Activated B cell treated with CpG ODN at 0.5 μM for 24 hours (primary cell): Measurements from ENCODE around the gene SH3PXD2A. TPM values are rescaled to one million over a fixed set of nuclear protein-coding genes. Genes with fewer than 3 reads are reported as not detected.

Experiments
- ATAC-seq: fragments of 200-7000 bp; cut with Tn5 transposase; one replicate; pipeline ENCODE4 v1.10.0; 2021; ENCODE audit warnings: low read depth, mild to moderate bottlenecking, moderate library complexity
- CTCF ChIA-PET: fragments of 350-600 bp; sonication (Branson Sonifier 250); formaldehyde crosslinking; loops from one replicate; lab custom pipeline; 2021; ENCODE audit warnings: antibody characterized with exemption; lab: Charles Lee
- POLR2A ChIA-PET: fragments of 350-600 bp; sonication (Branson Sonifier 250); formaldehyde crosslinking; loops from one replicate; lab custom pipeline; 2021; ENCODE audit warnings: antibody characterized with exemption; lab: Charles Lee
- DNase-seq: peaks from one replicate; pipeline ENCODE4 v3.0.0; 2022
- H3K27ac Mint-ChIP-seq: one replicate; pipeline ENCODE4 v1.8.0; 2020; ENCODE audit warnings: mixed read lengths
- H3K27me3 Mint-ChIP-seq: one replicate; pipeline ENCODE4 v1.8.0; 2021; ENCODE audit warnings: mixed read lengths
- H3K36me3 Mint-ChIP-seq: one replicate; pipeline ENCODE4 v1.8.0; 2021; ENCODE audit warnings: low read depth, mixed read lengths
- H3K4me1 Mint-ChIP-seq: one replicate; pipeline ENCODE4 v1.8.0; 2021; ENCODE audit warnings: mixed read lengths
- H3K4me3 Mint-ChIP-seq: one replicate; pipeline ENCODE4 v1.8.0; 2020; ENCODE audit warnings: mild to moderate bottlenecking, mixed read lengths
- H3K9me3 Mint-ChIP-seq: one replicate; pipeline ENCODE4 v1.8.0; 2020; ENCODE audit warnings: mixed read lengths
- CTCF ChIP-seq: fragments of 200-600 bp; IDR thresholded peaks from one replicate; pipeline ENCODE4 v1.8.0; 2022; ENCODE audit warnings: antibody characterized with exemption, mild to moderate bottlenecking
- intact Hi-C: fragments of 100-400 bp; cut with micrococcal nuclease; formaldehyde crosslinking; loops from one replicate; pipeline ENCODE4 v1.15.1; 2024
- total RNA-seq: library from RNA; stranded (reverse); gene quantifications from 2 replicates; pipeline ENCODE4 v1.2.3, GENCODE V29; 2022

SH3PXD2A gene
- total RNA-seq, 1 donor from 2014 or later = 18.2 TPM

- DNase-seq = no peak
- Mint-ChIP-seq H3K36me3 (no peaks in the 10 kb centered on the region), H3K9me3 (peaks cover 6% of the 10 kb centered on the region), H3K4me3 (no peak overlapping the region), H3K4me1 (no peaks in the 10 kb centered on the region), H3K27me3 (peaks cover 3% of the 10 kb centered on the region), H3K27ac (no peak overlapping the region)
- ATAC-seq = no peak
- intact Hi-C loops = no loop called here
- ChIA-PET CTCF (no interaction called here), POLR2A (no interaction called here)
- no peak for TF ChIP-seq CTCF
Measured at GRCh38 chr10:103836861-103837260, 18.5 kb downstream of the SH3PXD2A start.

DNA sequence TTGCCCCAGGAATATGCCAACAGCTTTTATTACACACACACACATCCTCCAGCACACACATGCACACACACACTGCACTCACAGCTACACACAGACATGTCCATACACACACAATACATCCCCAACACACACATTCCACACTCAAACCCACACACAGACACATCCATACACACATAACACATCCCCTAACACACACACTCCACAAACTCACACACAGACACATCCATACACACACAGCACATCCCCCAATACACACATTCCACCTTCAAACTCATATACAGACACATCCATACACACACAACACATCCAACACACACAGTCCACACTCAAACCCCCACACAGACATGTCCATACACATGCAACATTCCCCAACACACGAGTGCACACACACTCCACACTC lies 19.1 kb downstream of the SH3PXD2A start:
- Mint-ChIP-seq H3K9me3 (peaks cover 6% of the 10 kb centered on the region), H3K27me3 (peaks cover 6% of the 10 kb centered on the region), H3K4me3 (no peak overlapping the region), H3K27ac (no peak overlapping the region), H3K36me3 (no peaks in the 10 kb centered on the region), H3K4me1 (no peaks in the 10 kb centered on the region)
- intact Hi-C loops = no loop called here
- no peak for ATAC-seq
- no peak for TF ChIP-seq CTCF
- DNase-seq = no peak
- ChIA-PET CTCF (no interaction called here), POLR2A (no interaction called here)

GRCh38 chr10:103835096-103836050 lies 20.0 kb downstream of the SH3PXD2A start:
- Mint-ChIP-seq H3K4me3 (no peak overlapping the region), H3K36me3 (no peaks in the 10 kb centered on the region), H3K27ac (no peak overlapping the region), H3K9me3 (peaks cover 6% of the 10 kb centered on the region), H3K4me1 (no peaks in the 10 kb centered on the region), H3K27me3 (peaks cover 3% of the 10 kb centered on the region)
- ATAC-seq (no peak), DNase-seq (no peak)
- intact Hi-C loops = no loop called here
- no peak for TF ChIP-seq CTCF
- ChIA-PET CTCF (no interaction called here), POLR2A (no interaction called here)

DNA sequence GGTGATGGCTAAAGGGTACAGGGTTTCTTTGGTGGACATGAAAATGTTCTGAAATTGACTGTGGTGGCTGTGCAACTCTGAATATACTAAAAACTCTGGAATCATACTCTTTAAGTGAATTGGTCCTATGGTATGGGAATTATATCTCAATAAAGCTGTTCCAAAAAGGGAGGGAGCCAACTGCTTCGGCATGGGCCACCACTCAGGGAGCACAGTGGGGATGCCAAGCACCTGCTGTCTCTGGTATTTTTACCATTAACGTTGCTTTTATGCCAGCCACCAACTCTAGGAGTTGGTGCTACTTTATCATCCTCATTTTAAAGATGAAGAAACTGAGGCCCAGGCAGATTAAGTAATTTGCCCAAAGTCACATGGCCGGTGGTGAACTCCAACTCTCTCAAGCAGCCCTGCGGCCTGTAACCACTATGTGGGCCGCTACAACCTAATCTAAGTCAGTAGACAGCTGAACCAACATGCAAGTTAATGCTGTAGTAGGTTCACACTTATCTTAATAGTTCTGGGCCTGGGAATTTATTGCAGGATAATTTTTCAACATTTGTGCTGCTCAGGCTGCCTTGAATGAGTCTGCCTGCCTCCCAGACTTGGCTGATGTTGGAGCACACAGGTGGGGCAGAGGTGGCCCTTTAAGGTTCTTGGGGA lies 20.8 kb downstream of the SH3PXD2A start:
- intact Hi-C loops = no loop called here
- Mint-ChIP-seq H3K27ac (no peak overlapping the region), H3K27me3 (peaks cover 7% of the 10 kb centered on the region), H3K4me3 (no peak overlapping the region), H3K4me1 (no peaks in the 10 kb centered on the region), H3K36me3 (no peaks in the 10 kb centered on the region), H3K9me3 (peaks cover 6% of the 10 kb centered on the region)
- ATAC-seq (no peak), DNase-seq (no peak)
- TF ChIP-seq CTCF = no peak
- ChIA-PET CTCF (no interaction called here), POLR2A (no interaction called here)

DNA sequence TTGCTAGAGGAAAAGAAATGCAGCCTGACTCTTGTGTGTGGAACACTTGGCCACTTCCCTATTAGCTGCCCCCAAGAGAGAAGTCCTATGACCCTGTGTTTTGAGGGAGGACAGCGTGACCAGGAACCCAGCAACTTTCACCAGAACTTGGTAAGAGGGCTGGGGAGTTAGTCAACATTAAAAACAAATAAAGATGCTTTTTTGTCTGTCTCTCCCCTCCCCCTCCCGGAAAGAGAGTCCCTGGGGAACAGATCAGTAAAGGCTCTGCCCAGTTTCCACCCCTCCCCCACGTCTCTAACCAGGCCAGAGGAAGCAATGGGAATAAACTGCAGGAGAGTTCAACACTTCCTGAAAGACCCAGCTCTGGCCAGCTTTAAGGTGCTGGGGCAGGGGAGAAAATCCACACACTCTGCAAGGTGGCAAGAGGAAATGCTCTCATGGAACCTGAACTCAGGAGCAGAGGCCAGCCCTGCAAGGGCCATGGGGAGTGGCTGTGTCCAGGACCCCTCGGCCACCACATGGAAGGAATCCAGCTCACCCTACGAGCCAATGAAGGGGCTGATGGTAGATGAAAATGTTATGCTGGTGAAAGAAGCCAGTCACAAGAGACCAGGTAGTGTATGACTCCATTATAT lies 21.5 kb downstream of the SH3PXD2A start:
- no peak overlapping the region for H3K4me3 Mint-ChIP-seq
- no peak for ATAC-seq
- peaks cover 13% of the 10 kb centered on the region for H3K27me3 Mint-ChIP-seq
- TF ChIP-seq CTCF = no peak
- ChIA-PET POLR2A (no interaction called here), CTCF (no interaction called here)
- no peaks in the 10 kb centered on the region for H3K4me1 Mint-ChIP-seq
- intact Hi-C loops = no loop called here
- peaks cover 6% of the 10 kb centered on the region for H3K9me3 Mint-ChIP-seq
- H3K36me3 Mint-ChIP-seq = no peaks in the 10 kb centered on the region
- no peak for DNase-seq
- H3K27ac Mint-ChIP-seq = no peak overlapping the region
